GM21526 (cell line): Measurements from ENCODE around the gene IL12RB2.

Experiments
- ATAC-seq: cut with Tn5 transposase; IDR thresholded peaks from one replicate; pipeline ENCODE4 v1.9.1; 2021; ENCODE audit warnings: moderate library complexity; ENCODE audit not compliant: unreplicated experiment, low FRiP score

IL12RB2 gene, protein sequence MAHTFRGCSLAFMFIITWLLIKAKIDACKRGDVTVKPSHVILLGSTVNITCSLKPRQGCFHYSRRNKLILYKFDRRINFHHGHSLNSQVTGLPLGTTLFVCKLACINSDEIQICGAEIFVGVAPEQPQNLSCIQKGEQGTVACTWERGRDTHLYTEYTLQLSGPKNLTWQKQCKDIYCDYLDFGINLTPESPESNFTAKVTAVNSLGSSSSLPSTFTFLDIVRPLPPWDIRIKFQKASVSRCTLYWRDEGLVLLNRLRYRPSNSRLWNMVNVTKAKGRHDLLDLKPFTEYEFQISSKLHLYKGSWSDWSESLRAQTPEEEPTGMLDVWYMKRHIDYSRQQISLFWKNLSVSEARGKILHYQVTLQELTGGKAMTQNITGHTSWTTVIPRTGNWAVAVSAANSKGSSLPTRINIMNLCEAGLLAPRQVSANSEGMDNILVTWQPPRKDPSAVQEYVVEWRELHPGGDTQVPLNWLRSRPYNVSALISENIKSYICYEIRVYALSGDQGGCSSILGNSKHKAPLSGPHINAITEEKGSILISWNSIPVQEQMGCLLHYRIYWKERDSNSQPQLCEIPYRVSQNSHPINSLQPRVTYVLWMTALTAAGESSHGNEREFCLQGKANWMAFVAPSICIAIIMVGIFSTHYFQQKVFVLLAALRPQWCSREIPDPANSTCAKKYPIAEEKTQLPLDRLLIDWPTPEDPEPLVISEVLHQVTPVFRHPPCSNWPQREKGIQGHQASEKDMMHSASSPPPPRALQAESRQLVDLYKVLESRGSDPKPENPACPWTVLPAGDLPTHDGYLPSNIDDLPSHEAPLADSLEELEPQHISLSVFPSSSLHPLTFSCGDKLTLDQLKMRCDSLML

DNA sequence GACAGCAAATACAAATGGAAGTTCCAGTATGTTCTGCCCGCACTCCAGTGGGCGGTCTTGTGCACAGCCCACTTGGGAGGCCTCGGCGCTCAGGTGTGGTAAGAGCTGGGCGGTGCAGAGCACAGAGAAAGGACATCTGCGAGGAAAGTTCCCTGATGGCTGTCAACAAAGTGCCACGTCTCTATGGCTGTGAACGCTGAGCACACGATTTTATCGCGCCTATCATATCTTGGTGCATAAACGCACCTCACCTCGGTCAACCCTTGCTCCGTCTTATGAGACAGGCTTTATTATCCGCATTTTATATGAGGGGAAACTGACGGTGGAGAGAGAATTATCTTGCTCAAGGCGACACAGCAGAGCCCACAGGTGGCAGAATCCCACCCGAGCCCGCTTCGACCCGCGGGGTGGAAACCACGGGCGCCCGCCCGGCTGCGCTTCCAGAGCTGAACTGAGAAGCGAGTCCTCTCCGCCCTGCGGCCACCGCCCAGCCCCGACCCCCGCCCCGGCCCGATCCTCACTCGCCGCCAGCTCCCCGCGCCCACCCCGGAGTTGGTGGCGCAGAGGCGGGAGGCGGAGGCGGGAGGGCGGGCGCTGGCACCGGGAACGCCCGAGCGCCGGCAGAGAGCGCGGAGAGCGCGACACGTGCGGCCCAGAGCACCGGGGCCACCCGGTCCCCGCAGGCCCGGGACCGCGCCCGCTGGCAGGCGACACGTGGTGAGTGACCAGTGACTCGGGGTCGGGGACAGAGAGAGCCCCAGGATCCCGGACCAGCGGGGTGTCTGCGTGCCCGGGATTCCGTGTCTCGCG is at the start of gene IL12RB2:
Gene IL12RB2, plus strand, starts transcription at position 623 of the 810 bp plus-strand sequence. CDS start 12,496 bp downstream, outside the sequence.
- peak; percentile 49 for ATAC-seq

DNA sequence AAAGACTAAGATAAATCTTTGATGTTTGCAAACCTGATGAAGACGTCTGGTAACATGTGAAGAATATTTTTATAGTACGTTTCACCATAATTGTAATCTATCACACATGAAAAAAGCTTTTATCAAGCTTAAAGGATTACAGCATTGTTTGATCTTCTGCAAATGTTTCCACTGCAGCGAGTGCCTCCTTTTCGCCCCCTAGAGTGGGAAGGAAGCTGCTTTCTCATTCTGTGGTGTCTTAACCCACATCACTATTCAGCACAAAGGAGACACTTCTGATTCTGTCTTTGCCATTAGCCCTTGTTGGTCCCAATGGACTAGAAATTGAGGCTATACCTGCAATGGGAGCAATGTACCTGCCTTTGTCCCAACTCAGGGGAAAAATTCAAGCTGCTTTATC is 46.0 kb upstream of the IL12RB2 start:
- ATAC-seq = no peak

DNA sequence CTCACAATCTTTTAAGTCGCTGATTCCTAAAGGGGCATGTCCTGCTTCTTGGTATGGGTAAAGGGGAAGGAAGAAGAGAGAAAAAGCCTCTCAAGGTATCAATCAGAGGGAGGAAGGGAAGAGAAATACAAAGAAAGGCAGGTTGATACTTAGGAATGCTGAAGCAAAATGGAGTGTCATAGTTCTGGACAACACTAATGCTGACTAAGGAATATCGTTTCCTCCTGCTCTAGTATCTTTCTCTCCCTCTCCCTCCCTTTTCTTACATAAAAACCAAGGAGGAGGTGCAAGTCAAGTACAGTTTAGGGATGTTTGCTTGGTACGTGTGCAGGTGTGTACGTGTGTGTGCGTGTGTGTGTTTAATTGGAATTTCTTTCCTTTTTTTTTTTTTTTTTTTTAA is 44.9 kb upstream of the IL12RB2 start:
- no peak for ATAC-seq

DNA sequence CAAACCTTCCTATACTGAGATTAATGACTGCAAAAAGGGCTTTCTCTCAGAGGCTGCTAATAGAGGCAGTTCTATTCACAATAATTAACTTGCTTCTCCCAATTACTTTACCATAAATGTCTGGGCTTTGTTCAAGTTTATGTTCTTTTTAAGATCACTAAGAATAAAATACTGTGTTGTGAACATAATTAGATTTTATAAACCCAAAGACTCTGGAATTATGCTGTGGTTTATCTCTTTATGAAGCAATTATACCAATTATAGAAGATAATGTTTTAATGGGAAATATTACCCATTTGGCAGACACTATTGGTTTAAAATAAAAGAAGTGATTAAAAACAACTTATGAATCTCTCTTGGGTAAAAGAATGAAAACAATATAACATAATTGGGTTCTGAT is 43.5 kb upstream of the IL12RB2 start:
- no peak for ATAC-seq

DNA sequence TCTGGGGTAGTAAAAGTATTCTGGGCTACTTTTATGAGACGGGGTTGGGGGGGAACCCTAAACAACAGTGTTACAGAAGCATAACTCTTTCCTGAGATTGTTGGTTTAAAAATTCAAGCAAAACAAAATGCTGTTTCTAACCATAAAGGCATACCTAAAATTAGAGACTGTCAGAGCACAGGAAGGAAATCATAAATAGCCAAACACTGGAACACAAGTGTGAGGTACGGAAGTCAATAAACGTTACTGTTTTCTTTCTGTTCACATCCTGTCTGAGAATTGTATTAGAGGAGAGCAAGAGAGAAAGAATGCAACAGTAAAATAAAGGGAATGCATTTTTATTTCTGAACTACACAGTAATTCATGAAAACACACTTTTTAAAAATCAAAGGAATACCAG is 42.8 kb upstream of the IL12RB2 start:
- ATAC-seq = no peak

DNA sequence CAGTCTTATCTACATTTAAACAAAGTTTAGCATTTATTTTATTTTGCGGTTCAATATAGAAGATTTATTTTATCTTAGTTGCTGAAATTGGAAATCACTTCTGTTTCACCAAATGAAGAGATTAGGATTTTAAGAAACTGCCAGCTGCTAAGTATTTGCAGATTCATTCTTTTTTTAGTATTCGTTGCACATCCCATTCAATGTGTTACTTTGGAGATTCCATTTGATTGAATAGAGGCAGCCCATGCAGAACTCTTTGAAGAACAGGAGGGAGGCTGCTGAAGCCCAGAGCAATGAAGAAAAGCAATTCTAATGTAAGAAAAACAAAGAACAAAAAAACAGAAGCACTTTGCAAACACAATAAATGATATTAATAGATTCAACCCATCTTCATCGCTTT is 38.6 kb upstream of the IL12RB2 start:
- ATAC-seq = no peak

DNA sequence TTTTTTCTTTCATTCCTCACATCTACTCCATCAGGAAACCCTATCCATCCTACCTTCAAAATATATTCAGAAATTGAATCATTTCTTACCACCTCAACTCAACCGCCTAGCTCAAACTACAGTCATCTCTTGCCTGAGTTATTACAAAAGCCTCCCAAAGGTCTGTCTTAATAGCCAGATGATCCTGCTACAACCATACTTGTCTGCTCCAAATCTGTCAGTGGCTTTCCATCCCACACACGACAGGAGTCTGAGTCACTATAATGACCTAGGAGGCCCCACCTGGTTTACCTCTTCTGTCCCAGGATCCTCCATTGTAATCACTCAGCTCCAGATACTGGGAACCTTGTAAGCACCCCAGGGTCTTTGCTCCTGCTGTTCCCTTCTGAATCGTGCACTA is 37.1 kb upstream of the IL12RB2 start:
- ATAC-seq = no peak

DNA sequence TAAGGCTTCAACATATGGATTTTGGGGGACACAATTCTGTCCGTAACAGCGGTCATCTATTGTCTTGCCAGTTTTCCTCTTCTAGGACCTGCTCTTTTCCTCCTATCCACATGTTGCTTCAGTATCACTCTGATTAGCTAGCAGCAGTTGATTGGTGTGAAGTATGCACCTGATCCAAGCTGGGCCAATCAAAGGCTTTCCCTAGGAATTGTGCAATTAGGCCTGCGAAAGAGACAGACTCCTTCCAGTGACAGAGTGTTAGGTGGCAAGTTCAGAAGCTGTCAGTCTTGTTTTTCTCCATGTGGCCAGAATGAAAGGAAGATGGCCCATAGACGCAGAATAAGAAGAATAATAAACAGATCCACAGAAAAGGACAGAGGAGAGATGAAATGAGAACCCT is 34.1 kb upstream of the IL12RB2 start:
- ATAC-seq = no peak

DNA sequence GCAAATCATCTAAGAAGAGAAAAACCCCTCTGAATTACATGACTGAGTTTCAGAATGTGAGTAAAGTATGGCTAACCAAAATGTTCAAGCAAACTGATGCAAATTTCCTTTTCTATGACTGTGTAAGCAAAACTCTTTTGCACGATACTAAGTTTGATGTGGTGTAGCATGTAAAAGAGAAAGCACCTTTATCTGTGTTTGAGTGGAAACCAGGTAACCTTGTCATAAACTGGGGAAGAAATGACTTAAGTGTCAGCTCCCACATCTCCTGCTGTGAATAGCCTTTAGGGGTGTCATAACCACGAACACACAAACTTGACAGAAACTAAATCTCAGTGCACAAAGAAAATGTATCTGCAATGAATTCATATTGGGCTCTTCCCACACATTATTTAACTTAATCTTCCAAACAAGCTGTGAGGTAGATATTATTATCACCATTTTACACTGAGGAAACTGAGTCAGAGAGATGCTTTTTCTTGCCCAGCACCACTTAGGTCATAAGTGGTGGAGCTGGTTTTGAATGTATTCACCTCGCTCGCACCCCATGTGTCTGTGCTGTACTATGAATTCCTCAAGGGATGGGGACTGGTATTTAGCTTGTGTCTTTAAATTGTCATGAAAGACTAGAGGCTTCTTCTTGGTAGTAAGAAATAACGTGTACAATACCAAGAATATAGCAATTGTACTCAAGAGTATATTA is 32.9 kb upstream of the IL12RB2 start:
- ATAC-seq = peak; percentile 61

DNA sequence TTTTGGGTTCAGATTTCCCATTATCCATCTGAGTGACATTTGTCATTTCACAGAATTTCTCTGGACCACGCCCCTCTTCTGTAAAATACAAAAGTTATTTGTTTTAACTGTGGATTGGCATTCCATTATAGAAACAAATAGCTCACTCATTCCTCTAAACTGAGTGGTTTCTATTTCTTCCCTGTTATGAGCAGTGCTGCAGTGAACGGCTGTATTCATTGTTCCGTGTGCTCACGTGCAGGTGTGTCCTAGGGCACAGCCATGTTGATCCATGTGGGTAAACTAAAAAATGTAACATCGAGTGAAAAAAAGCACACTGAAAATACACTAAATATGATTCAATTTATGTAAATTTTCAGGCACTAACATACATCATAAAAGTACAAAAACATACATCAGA is 27.0 kb upstream of the IL12RB2 start:
- ATAC-seq = no peak

DNA sequence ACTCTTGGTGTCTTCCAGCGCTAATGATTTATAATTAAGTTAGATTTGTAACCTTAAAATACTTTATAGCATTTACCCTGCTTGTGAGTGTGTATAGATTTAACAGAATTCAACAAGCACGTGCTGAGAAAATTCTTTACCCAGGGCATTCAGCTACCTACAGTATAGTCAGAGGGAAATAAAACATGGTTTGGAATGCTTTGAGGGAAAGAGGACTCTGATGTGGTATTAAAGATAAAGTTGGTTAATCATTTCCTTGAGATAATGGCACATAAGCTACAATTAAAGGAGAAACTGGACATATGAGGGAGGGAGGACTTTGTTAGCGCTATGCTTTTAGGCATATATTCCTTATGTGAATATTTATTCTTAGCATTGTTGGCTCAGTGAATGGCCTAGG is 26.4 kb upstream of the IL12RB2 start:
- ATAC-seq = no peak

DNA sequence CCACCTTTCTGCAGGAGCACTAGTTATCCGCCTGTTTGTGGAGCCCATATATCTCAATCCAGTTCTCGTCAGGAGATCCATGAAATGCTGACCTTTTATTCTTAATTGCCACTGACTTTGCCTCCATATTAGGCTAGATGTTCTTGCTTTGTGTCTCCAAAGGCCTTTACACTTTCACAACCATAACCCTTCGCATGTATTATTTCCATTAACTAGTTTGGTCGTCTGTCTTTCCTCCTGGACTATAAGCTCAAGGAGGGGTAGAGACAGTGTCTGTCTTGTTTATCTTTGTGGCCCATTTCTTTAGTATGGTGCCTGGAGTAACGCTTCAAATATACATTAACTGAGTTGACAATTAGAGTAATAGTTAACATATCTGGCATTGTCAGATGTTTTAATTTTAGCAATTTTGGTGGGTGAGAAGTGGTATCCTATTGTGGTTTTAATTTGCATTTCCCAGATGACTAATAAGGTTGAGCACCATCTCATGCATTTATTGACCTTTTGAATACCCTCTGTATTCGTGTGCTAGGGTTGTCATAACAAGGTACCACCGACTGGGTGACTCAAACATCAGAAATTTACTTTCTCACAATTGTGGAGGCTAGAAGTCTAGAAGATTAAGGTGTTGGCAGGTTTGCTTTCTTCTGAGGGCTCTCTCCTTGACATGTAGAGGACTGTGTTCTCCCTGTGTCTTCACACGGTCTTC is 21.7 kb upstream of the IL12RB2 start:
- peak; percentile 72 for ATAC-seq

DNA sequence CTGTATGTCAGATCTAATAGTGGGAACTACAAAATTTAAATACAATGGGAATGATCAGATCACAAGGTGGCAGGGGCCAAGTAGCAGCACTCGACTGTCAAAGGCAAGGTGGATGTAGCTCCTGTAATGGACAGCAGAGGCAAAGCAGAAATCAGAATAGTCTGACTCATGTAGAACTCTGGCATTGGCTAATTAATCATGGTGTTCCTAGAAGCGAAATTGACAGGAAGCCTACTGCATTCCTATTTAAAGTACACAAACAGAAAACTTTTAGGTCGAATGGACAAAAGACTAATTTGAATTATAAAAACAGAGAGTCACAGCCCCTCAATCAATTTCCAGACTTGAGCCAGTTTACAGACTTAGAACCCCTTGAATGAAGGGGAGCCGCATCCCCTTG is 17.4 kb upstream of the IL12RB2 start:
- ATAC-seq = no peak

DNA sequence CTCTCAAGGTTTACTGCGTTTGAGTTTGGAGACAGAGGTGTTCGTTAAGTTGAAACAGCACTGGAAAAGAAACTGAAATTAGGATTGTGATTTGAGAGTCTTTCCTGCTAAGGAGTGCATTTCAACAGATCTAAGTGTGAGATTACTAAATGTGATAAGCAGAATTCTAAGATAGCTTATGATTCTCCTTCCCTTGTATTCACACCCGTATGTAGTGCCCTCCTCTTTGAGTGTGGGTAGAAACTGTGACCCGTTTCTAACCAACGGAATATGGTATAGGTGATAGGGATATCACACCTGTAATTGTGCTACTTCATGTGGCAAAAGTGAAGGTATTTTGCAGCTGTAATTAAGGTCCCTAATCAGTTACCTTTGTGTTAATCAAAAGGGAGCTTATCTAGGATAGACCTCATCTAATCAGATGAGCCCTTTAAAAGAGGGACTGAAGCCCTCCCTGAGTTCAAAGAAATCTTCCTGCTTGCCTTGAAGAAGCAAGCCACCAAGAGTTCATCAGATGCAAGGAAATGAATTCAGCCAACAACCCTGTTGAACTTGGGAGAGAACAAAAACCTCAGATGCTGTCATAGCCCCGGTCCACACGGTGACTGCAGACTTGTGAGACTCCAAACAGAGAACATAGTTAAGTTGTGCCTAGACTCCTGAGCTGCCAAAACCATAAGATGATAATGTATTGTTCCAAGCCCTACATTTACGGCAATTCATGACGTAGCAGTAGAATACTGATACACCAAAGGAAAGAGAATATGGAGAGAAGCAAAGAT is 12.6 kb upstream of the IL12RB2 start:
- no peak for ATAC-seq

DNA sequence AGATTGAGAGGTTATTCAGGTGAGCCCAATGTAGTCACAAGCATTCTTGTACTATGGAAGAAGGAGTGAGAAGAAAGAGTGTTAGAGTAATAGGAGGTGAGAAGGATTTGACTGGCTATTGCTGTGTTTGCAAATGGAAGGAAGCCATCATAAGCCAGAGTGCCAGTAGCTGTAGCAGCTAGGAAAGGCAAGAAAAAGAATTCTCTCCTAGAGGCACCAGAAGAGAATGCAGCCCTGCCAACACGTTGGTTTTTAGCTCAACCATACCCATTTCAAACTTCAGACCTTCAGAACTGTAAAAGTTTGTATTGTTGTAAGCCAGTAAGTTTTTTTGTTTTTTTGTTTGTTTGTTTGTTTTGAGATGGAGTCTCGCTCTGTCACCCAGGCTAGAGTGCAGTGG is 8.9 kb upstream of the IL12RB2 start:
- ATAC-seq = no peak

DNA sequence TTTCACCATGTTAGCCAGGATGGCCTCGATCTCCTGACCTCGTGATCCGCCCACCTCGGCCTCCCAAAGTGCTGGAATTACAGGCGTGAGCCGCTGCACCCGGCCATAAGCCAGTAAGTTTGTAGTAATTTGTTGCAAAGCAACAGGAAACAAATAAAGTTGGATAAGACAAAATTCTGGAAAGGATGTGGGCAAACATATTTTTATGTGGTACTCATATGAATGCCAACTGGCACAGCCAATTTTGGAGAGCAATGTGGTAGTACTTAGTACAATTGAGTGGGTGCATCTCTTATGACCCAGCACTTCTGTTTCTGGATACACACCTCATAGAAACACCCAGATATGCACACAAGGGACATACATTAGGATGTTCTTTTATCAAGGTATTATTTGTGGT is 8.4 kb upstream of the IL12RB2 start:
- no peak for ATAC-seq

DNA sequence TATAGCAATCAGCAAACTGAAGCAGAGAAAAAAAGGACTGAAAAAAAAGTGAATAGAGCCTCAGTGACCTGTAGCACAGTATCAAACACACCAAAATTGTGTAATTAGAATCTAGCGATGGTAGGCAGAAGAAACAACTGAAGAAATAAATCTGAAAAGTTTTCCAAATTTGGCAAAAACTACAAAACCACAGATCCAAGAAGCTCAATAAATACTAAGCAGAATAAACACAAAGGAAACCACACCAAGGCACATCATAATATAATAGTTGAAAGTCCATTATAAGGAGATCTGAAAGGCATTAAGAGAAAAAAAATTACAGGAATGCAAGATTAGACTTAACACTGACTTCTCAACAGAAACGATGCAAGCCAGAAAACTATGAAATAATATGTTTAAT is 7.1 kb upstream of the IL12RB2 start:
- no peak for ATAC-seq

DNA sequence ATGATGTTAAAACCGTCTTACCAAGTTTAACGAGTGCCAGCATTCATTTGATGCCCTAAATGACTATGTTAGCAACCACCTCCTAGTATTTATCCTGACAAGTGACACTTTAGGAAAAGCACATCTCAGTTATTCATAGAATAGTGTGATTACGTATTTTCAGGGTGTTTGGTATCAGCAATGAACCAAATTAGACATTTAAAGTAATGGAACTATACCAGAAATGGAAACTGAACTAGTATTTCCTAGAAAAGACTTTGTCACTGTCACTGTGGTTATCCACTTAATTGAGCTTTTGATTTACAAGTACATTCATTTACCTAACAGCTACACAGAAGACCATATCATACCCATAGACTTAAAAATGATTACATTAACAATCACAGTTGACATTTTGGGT is 3.6 kb upstream of the IL12RB2 start:
- ATAC-seq = no peak

DNA sequence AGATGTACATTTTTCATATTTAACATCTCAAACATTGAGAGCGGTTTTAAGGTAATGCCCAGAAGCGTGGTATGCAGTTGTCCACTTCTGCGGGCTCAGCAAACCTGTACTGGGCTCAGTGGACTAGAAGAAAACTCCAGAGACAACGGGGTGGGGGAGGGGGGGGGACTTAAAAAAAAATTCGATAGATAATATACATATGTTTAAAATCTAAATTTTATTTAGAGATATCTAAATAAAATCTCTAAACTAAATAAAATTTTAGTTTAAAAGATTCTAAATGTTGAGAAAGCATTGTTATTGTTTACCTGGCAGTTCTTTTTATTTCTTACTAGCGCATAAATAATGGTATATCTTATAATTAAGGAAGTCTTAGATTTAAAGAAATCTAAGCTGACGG is 1.1 kb upstream of the IL12RB2 start:
- no peak for ATAC-seq
